Measurements from ENCODE around the gene AP4B1. TPM values are rescaled to one million over a fixed set of nuclear protein-coding genes. Genes with fewer than 3 reads are reported as not detected.

The AP4B1 gene
- total and polyA plus RNA-seq, 9 of the 15 experiments (the other 6 are each of a cell fraction or from before 2014, with no cell fraction given) = 15.8 to 36.5 (median 24.6) TPM

GRCh38 chr1:113929750-113930498 is 25.3 kb upstream of the AP4B1 start (continued):
- TF ChIP-seq MTA3 (IDR thresholded peaks at IDR 0.05; ENCODE audit: borderline replicate concordance) = peak; percentile 43; the same call in 1 of the 2 replicates
- peak in 1 of 2 experiments; percentile 91; a peak in 2 of 4 replicates for TF ChIP-seq ZNF639 (CRISPR knock-in tag; conservative IDR thresholded peaks at IDR 0.05 in 1 of 2, IDR thresholded peaks at IDR 0.05 in 1 of 2)
- TF ChIP-seq MTF1 (CRISPR knock-in tag; IDR thresholded peaks at IDR 0.05; ENCODE audit: borderline replicate concordance) = 0 out of 2 replicates have a peak, but pooled peaks have one; percentile 46
- TF ChIP-seq UBTF (IDR thresholded peaks at IDR 0.05; ENCODE audit: borderline replicate concordance in 1 of 2, low read depth in 2 of 2, low read length in 2 of 2) = peak; percentile 94 to 98
- TF ChIP-seq HCFC1 (IDR thresholded peaks at IDR 0.05; ENCODE audit: low read depth, low read length) = peak; percentile 54
- TF ChIP-seq CXXC5 (CRISPR knock-in tag; IDR thresholded peaks at IDR 0.05) = peak; percentile 57
- TF ChIP-seq ZFX (CRISPR knock-in tag; IDR thresholded peaks at IDR 0.05) = peak; percentile 89; the same call in 1 of the 2 replicates
- TF ChIP-seq ARID1B (IDR thresholded peaks at IDR 0.05) = 0 out of 2 replicates have a peak, but pooled peaks have one; percentile 19
- peak; percentile 81; the same call in 1 of the 2 replicates for TF ChIP-seq ZNF511 (CRISPR knock-in tag; IDR thresholded peaks at IDR 0.05)
- TF ChIP-seq BRD4 (IDR thresholded peaks at IDR 0.05) = peak; percentile 59; the same call in 1 of the 2 replicates
- TF ChIP-seq RBFOX2 (IDR thresholded peaks at IDR 0.05; ENCODE audit: low read depth, low read length) = peak; percentile 76
- TF ChIP-seq MBD1 (CRISPR knock-in tag; IDR thresholded peaks at IDR 0.05) = no peak
- TF ChIP-seq SAFB (IDR thresholded peaks at IDR 0.05; ENCODE audit: borderline replicate concordance, low read depth, low read length) = peak; percentile 30; the same call in 1 of the 2 replicates
- peak; percentile 96 for TF ChIP-seq CHD1 (IDR thresholded peaks at IDR 0.05; ENCODE audit: low read length)
- peak; percentile 39 for TF ChIP-seq ZNF740 (CRISPR knock-in tag; IDR thresholded peaks at IDR 0.05)
- no peak for TF ChIP-seq ZNF740 (tag; IDR thresholded peaks at IDR 0.05)
- 0 out of 2 replicates have a peak, but pooled peaks have one; percentile 58 for TF ChIP-seq FOXK1 (CRISPR knock-in tag; IDR thresholded peaks at IDR 0.05; ENCODE audit: borderline replicate concordance)
- no peak for TF ChIP-seq CREBBP (IDR thresholded peaks at IDR 0.05; ENCODE audit: low read depth, low read length)
- TF ChIP-seq HIVEP1 (CRISPR knock-in tag; IDR thresholded peaks at IDR 0.05) = 0 out of 2 replicates have a peak, but pooled peaks have one; percentile 48
- TF ChIP-seq CHD2 (IDR thresholded peaks at IDR 0.05; ENCODE audit: low read depth, low read length) = no peak

All from K562 (cell line).